Measurements from ENCODE around the gene ANK2. TPM values are rescaled to one million over a fixed set of nuclear protein-coding genes. Genes with fewer than 3 reads are reported as not detected.

ANK2 gene
- total RNA-seq, 1 experiment from 2014 or later = 5.5 TPM

GRCh38 chr4:113148925-113149324, 99.5 kb downstream of the ANK2 start:
- no peaks in the 10 kb centered on the region; the same call in 1 of the 2 replicates for H3K36me3 ChIP-seq (ENCODE audit: control insufficient read depth, insufficient read depth, low read length)
- intact Hi-C loops (cut with micrococcal nuclease; ENCODE audit: unreplicated experiment) (no loop called here), in situ Hi-C loops (cut with HindIII; ENCODE audit: low pct_unique_long_range_greater_than_20kb, low sequenced_read_pairs) (no loop called here)
- no peak overlapping the region for H3K27ac ChIP-seq (ENCODE audit: low read length)
- H3K9me3 ChIP-seq (ENCODE audit: control insufficient read depth, insufficient read depth, low read depth, low read length) = no peaks in the 10 kb centered on the region
- BruUV-seq (replicated peaks) = no TSS peak
- no peaks in the 10 kb centered on the region for H3K27me3 ChIP-seq (ENCODE audit: control insufficient read depth, insufficient read depth, low read length)
- DNase-seq (ENCODE audit: low read depth, low spot score) = no peak
- H3K4me3 ChIP-seq (ENCODE audit: low read depth in 2 of 2, low read length in 2 of 2) = no peak overlapping the region
- CTCF ChIA-PET = no interaction called here
- TF ChIP-seq POLR2AphosphoS5 (IDR thresholded peaks at IDR 0.05; ENCODE audit: low read depth, low read length) (no peak), REST (IDR thresholded peaks at IDR 0.05; ENCODE audit: insufficient read depth in 1 of 2, low read depth in 2 of 2, low read length in 1 of 2) (no peak), TCF7L2 (IDR thresholded peaks at IDR 0.05; ENCODE audit: low read depth, low read length) (no peak), SIN3A (IDR thresholded peaks at IDR 0.05; ENCODE audit: borderline replicate concordance, insufficient read depth, low read depth, low read length) (no peak)
- TF ChIP-seq, protein P1, sequence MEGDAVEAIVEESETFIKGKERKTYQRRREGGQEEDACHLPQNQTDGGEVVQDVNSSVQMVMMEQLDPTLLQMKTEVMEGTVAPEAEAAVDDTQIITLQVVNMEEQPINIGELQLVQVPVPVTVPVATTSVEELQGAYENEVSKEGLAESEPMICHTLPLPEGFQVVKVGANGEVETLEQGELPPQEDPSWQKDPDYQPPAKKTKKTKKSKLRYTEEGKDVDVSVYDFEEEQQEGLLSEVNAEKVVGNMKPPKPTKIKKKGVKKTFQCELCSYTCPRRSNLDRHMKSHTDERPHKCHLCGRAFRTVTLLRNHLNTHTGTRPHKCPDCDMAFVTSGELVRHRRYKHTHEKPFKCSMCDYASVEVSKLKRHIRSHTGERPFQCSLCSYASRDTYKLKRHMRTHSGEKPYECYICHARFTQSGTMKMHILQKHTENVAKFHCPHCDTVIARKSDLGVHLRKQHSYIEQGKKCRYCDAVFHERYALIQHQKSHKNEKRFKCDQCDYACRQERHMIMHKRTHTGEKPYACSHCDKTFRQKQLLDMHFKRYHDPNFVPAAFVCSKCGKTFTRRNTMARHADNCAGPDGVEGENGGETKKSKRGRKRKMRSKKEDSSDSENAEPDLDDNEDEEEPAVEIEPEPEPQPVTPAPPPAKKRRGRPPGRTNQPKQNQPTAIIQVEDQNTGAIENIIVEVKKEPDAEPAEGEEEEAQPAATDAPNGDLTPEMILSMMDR (IDR thresholded peaks at IDR 0.05) = no peak
- no peak for ATAC-seq
- H3K4me1 ChIP-seq (ENCODE audit: control insufficient read depth, insufficient read depth, low read length) = no peaks in the 10 kb centered on the region
- POLR2A ChIA-PET = no interaction called here

GRCh38 chr4:113153529-113154101, 104.2 kb downstream of the ANK2 start:
- in situ Hi-C loops (cut with HindIII; ENCODE audit: low pct_unique_long_range_greater_than_20kb, low sequenced_read_pairs) = no loop called here

More at GRCh38 chr4:113153529-113154101, 104.2 kb downstream of the ANK2 start:
- POLR2A ChIA-PET = no interaction called here
- Histone ChIP-seq H3K9me3 (ENCODE audit: control insufficient read depth, insufficient read depth, low read depth, low read length) (no peaks in the 10 kb centered on the region), H3K4me1 (ENCODE audit: control insufficient read depth, insufficient read depth, low read length) (no peaks in the 10 kb centered on the region), H3K27me3 (ENCODE audit: control insufficient read depth, insufficient read depth, low read length) (no peaks in the 10 kb centered on the region), H3K4me3 (ENCODE audit: low read depth in 2 of 2, low read length in 2 of 2) (no peak overlapping the region), H3K27ac (ENCODE audit: low read length) (no peak overlapping the region), H3K36me3 (ENCODE audit: control insufficient read depth, insufficient read depth, low read length) (no peaks in the 10 kb centered on the region; the same call in 1 of the 2 replicates)
- ATAC-seq (no peak), DNase-seq (ENCODE audit: low read depth, low spot score) (no peak)
- TF ChIP-seq, protein P1 (IDR thresholded peaks at IDR 0.05) = no peak; the same call in 1 of the 2 replicates
- TF ChIP-seq TCF7L2 (IDR thresholded peaks at IDR 0.05; ENCODE audit: low read depth, low read length) (no peak), SIN3A (IDR thresholded peaks at IDR 0.05; ENCODE audit: borderline replicate concordance, insufficient read depth, low read depth, low read length) (no peak), POLR2AphosphoS5 (IDR thresholded peaks at IDR 0.05; ENCODE audit: low read depth, low read length) (no peak), REST (IDR thresholded peaks at IDR 0.05; ENCODE audit: insufficient read depth in 1 of 2, low read depth in 2 of 2, low read length in 1 of 2) (no peak)
- CTCF ChIA-PET = no interaction called here
- no TSS peak for BruUV-seq (replicated peaks)
- intact Hi-C loops (cut with micrococcal nuclease; ENCODE audit: unreplicated experiment) = no loop called here

All from Panc1 (cell line).